PC-9 (cell line): ENCODE measurements around the gene RNF11.

Source experiments
- EZH2 ChIP-seq: fragments of 200-600 bp; sonication (generic); IDR thresholded peaks from 2 replicates; pipeline ENCODE4 v1.8.0; 2017; ENCODE audit warnings: antibody characterized with exemption, low read depth
- TF ChIP-seq, protein P1 (sequence below): fragments of 200-600 bp; sonication (generic); conservative IDR thresholded peaks from 2 replicates; pipeline ENCODE4 v1.6.1; 2017; ENCODE audit warnings: mixed run types, antibody characterized with exemption, mild to moderate bottlenecking, moderate library complexity

DNA sequence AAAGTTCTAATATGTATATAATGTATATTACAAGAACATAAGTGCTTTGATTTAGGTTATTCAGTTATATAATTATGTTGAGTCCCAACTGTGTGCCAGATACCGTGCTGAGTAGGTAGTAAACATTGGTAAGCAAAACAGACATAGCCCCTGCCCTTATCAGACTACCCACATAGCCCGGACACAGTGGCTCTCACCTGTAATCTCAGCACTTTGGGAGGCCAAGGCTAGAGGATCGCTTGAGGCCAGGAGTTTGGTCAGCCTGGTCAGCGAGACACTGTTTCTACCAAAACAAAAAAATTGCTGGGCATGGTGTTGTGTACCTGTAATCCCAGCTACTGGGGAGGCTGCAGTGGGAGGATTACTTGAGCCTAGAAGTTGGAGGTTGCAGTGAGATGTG is 30.7 kb downstream of the RNF11 start:
- no peak for TF ChIP-seq EZH2
- TF ChIP-seq, protein P1, sequence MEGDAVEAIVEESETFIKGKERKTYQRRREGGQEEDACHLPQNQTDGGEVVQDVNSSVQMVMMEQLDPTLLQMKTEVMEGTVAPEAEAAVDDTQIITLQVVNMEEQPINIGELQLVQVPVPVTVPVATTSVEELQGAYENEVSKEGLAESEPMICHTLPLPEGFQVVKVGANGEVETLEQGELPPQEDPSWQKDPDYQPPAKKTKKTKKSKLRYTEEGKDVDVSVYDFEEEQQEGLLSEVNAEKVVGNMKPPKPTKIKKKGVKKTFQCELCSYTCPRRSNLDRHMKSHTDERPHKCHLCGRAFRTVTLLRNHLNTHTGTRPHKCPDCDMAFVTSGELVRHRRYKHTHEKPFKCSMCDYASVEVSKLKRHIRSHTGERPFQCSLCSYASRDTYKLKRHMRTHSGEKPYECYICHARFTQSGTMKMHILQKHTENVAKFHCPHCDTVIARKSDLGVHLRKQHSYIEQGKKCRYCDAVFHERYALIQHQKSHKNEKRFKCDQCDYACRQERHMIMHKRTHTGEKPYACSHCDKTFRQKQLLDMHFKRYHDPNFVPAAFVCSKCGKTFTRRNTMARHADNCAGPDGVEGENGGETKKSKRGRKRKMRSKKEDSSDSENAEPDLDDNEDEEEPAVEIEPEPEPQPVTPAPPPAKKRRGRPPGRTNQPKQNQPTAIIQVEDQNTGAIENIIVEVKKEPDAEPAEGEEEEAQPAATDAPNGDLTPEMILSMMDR, result no peak
